Astrocyte (in vitro differentiated cells and primary cell): Measurements from ENCODE around the gene MTRF1L. TPM values are rescaled to one million over a fixed set of nuclear protein-coding genes. Genes with fewer than 3 reads are reported as not detected.

ENCODE experiments used
- DNase-seq: peaks from one replicate; pipeline ENCODE4 v3.0.0-alpha.2; 2010; ENCODE audit warnings: low read depth
- FAIRE-seq: peaks from 2 replicates; lab custom pipeline; 2011; peaks lifted over from hg19 to GRCh38; lab: Jason Lieb, UNC
- H2AFZ ChIP-seq: 2 replicates; pipeline ENCODE4 v1.6.0; 2012; ENCODE audit warnings: low read depth, low read length, inconsistent platforms
- H3K27ac ChIP-seq: 2 replicates; pipeline ENCODE4 v1.5.1; 2011; ENCODE audit warnings: low read depth, low read length, inconsistent platforms
- H3K27me3 ChIP-seq: 2 replicates; pipeline ENCODE4 v1.6.0; 2011; ENCODE audit warnings: low read length, inconsistent platforms; ENCODE audit not compliant: insufficient read depth
- H3K36me3 ChIP-seq: 2 replicates; pipeline ENCODE4 v1.5.1; 2011; ENCODE audit warnings: low read length, inconsistent platforms; ENCODE audit not compliant: insufficient read depth
- H3K4me1 ChIP-seq: 2 replicates; pipeline ENCODE4 v1.5.1; 2011; ENCODE audit warnings: low read length, inconsistent platforms; ENCODE audit not compliant: insufficient read depth
- H3K4me2 ChIP-seq: 2 replicates; pipeline ENCODE4 v1.6.0; 2012; ENCODE audit warnings: low read length, inconsistent platforms
- H3K4me3 ChIP-seq: 2 replicates; pipeline ENCODE4 v1.5.1; 2011; ENCODE audit warnings: low read depth, mild to moderate bottlenecking, low read length, inconsistent platforms; ENCODE audit not compliant: insufficient read depth
- H3K79me2 ChIP-seq: 2 replicates; pipeline ENCODE4 v1.6.0; 2012; ENCODE audit warnings: mild to moderate bottlenecking, low read length, inconsistent platforms; ENCODE audit not compliant: insufficient read depth
- H3K9ac ChIP-seq: 2 replicates; pipeline ENCODE4 v1.6.0; 2012; ENCODE audit warnings: mild to moderate bottlenecking, low read length, inconsistent platforms
- H3K9me3 ChIP-seq: 2 replicates; pipeline ENCODE4 v1.5.1; 2012; ENCODE audit warnings: low read depth, mild to moderate bottlenecking, low read length, inconsistent platforms; ENCODE audit not compliant: insufficient read depth
- H4K20me1 ChIP-seq: 2 replicates; pipeline ENCODE4 v1.6.0; 2012; ENCODE audit warnings: low read length, inconsistent platforms; ENCODE audit not compliant: insufficient read depth
- H3K27ac Mint-ChIP-seq: one replicate; pipeline ENCODE4 v1.8.0; 2021; ENCODE audit warnings: mild to moderate bottlenecking, mixed read lengths; ENCODE audit not compliant: unreplicated experiment
- H3K27me3 Mint-ChIP-seq: one replicate; pipeline ENCODE4 v1.8.0; 2021; ENCODE audit warnings: low read depth, mixed read lengths; ENCODE audit not compliant: unreplicated experiment
- H3K36me3 Mint-ChIP-seq: one replicate; pipeline ENCODE4 v1.8.0; 2021; ENCODE audit warnings: low read depth, mixed read lengths; ENCODE audit not compliant: unreplicated experiment
- H3K4me1 Mint-ChIP-seq: one replicate; pipeline ENCODE4 v1.8.0; 2021; ENCODE audit warnings: low read depth, mixed read lengths; ENCODE audit not compliant: unreplicated experiment
- H3K4me3 Mint-ChIP-seq: one replicate; pipeline ENCODE4 v1.8.0; 2021; ENCODE audit warnings: mild to moderate bottlenecking, moderate library complexity, mixed read lengths; ENCODE audit not compliant: unreplicated experiment
- H3K9me3 Mint-ChIP-seq: one replicate; pipeline ENCODE4 v1.8.0; 2021; ENCODE audit warnings: mild to moderate bottlenecking, mixed read lengths; ENCODE audit not compliant: unreplicated experiment
- CTCF ChIP-seq: IDR thresholded peaks from 2 replicates; pipeline ENCODE4 v1.5.1; 2011; ENCODE audit warnings: low read depth, mild to moderate bottlenecking, inconsistent platforms, low read length, moderate library complexity; ENCODE audit not compliant: insufficient read depth
- EZH2 ChIP-seq: IDR thresholded peaks from 2 replicates; pipeline ENCODE4 v1.6.1; 2012; ENCODE audit warnings: mild to moderate bottlenecking, low read length, inconsistent platforms; ENCODE audit not compliant: insufficient read depth
- total RNA-seq: library from RNA; stranded (reverse); gene quantifications from 2 replicates; pipeline ENCODE4 v1.2.1, GENCODE V29; 2021

Gene MTRF1L
- total RNA-seq, 1 donor from 2014 or later = 33.2 TPM

- peak overlapping the region; percentile 44 for H3K4me2 ChIP-seq
- H3K79me2 ChIP-seq = no peaks in the 10 kb centered on the region
- Mint-ChIP-seq H3K27me3 (no peaks in the 10 kb centered on the region), H3K4me1 (peaks cover 18% of the 10 kb centered on the region), H3K4me3 (no peak overlapping the region), H3K27ac (no peak overlapping the region), H3K9me3 (no peaks in the 10 kb centered on the region), H3K36me3 (no peaks in the 10 kb centered on the region)
- peaks cover 3% of the 10 kb centered on the region for H3K27me3 ChIP-seq
- H4K20me1 ChIP-seq = no peaks in the 10 kb centered on the region
- no peaks in the 10 kb centered on the region for H3K9me3 ChIP-seq
- TF ChIP-seq CTCF (peak; percentile 67), EZH2 (no peak)
- no peaks in the 10 kb centered on the region for H3K4me1 ChIP-seq
- peak; percentile 8 for DNase-seq
- peak; percentile 81 for FAIRE-seq
- peak overlapping the region; percentile 72 for H2AFZ ChIP-seq
- no peaks in the 10 kb centered on the region for H3K36me3 ChIP-seq
- no peak overlapping the region for H3K4me3 ChIP-seq
- H3K9ac ChIP-seq = no peak overlapping the region
- H3K27ac ChIP-seq = no peak overlapping the region
Measured at GRCh38 chr6:152948150-152948768, 54.2 kb downstream of the MTRF1L start.

GRCh38 chr6:152946995-152947394, 55.5 kb downstream of the MTRF1L start:
- DNase-seq (no peak), FAIRE-seq (no peak)
- no peaks in the 10 kb centered on the region for H3K27me3 Mint-ChIP-seq
- Histone ChIP-seq H3K9ac (no peak overlapping the region), H3K79me2 (no peaks in the 10 kb centered on the region), H4K20me1 (no peaks in the 10 kb centered on the region), H3K4me2 (no peak overlapping the region), H3K4me3 (no peak overlapping the region), H3K27ac (no peak overlapping the region), H2AFZ (no peak overlapping the region), H3K36me3 (no peaks in the 10 kb centered on the region), H3K4me1 (no peaks in the 10 kb centered on the region), H3K9me3 (no peaks in the 10 kb centered on the region), H3K27me3 (peaks cover 3% of the 10 kb centered on the region)
- H3K4me3 Mint-ChIP-seq = no peak overlapping the region
- no peak overlapping the region for H3K27ac Mint-ChIP-seq
- peaks cover 6% of the 10 kb centered on the region for H3K4me1 Mint-ChIP-seq
- H3K9me3 Mint-ChIP-seq = no peaks in the 10 kb centered on the region
- TF ChIP-seq CTCF = no peak
- H3K36me3 Mint-ChIP-seq = no peaks in the 10 kb centered on the region

- Histone ChIP-seq H3K36me3 (no peaks in the 10 kb centered on the region), H3K4me3 (no peak overlapping the region), H2AFZ (no peak overlapping the region), H3K79me2 (no peaks in the 10 kb centered on the region), H3K27me3 (peaks cover 3% of the 10 kb centered on the region), H3K9me3 (no peaks in the 10 kb centered on the region), H3K9ac (no peak overlapping the region), H3K4me1 (no peaks in the 10 kb centered on the region), H4K20me1 (no peaks in the 10 kb centered on the region), H3K27ac (no peak overlapping the region), H3K4me2 (no peak overlapping the region)
- H3K27ac Mint-ChIP-seq = no peak overlapping the region
- no peak overlapping the region for H3K4me3 Mint-ChIP-seq
- no peaks in the 10 kb centered on the region for H3K9me3 Mint-ChIP-seq
- H3K4me1 Mint-ChIP-seq = peaks cover 2% of the 10 kb centered on the region
- TF ChIP-seq CTCF (no peak), EZH2 (no peak)
- FAIRE-seq (no peak), DNase-seq (no peak)
- H3K27me3 Mint-ChIP-seq = no peaks in the 10 kb centered on the region
- H3K36me3 Mint-ChIP-seq = no peaks in the 10 kb centered on the region
Measured at GRCh38 chr6:152946484-152946883, 56.0 kb downstream of the MTRF1L start.
